GM19238 (cell line): ENCODE data around the gene NSUN6.
"Not testable (repeated sequence)": the region's sequence is repeated elsewhere in the genome, so short reads cannot be mapped to it uniquely, and the experiment has no call there.

Experiments
- DNase-seq: peaks from one replicate; pipeline ENCODE4 v3.0.0; 2011; ENCODE audit warnings: low spot score; ENCODE audit not compliant: insufficient read length

Gene NSUN6

DNA sequence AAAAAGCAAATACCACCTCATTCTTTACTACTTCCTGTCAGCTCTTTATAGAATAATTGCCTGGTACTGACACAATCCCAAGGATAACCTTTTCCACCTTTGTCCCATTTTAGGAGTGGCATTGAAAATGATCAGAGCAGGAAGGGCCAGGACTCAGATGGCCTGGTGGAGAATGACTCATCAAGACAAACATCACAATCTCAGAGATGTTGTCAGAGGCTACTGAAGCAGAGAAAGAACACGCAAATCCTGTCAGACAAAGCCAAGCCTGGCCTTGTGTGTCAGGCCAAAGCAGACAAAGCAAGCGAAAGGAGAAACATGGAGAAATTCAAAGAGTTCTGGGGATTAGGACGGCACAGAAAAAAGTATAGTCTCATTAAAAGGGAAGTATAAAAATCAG is 40.9 kb downstream of the NSUN6 start:
- DNase-seq = no peak

- no peak for DNase-seq
Observed at GRCh38 chr10:18608596-18608995, 42.8 kb downstream of the NSUN6 start.

- DNase-seq = no peak
Observed at GRCh38 chr10:18607503-18608378, 43.6 kb downstream of the NSUN6 start.

GRCh38 chr10:18606051-18606695 is 45.2 kb downstream of the NSUN6 start:
- DNase-seq = no peak

- no peak for DNase-seq
Observed at GRCh38 chr10:18601321-18601720, 50.1 kb downstream of the NSUN6 start.

GRCh38 chr10:18599392-18599791 is 52.0 kb downstream of the NSUN6 start:
- no peak for DNase-seq

GRCh38 chr10:18594574-18595156 is 56.7 kb downstream of the NSUN6 start:
- DNase-seq = no peak

DNA sequence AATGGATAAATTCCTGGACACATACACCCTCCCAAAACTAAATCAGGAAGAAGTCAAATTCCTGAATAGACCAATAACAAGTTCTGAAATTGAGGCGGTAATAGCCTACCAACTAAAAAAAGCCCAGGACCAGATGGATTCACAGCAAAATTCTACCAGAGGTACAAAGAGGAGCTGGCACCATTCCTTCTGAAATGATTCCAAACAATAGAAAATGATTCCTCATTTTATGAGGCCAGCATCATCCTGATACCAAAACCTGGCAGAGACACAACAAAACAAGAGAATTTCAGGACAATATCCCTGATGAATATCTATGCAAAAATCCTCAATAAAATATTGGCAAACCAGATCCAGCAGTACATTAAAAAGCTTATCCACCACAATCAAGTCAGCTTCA is 60.2 kb downstream of the NSUN6 start:
- not testable (repeated sequence) for DNase-seq

DNA sequence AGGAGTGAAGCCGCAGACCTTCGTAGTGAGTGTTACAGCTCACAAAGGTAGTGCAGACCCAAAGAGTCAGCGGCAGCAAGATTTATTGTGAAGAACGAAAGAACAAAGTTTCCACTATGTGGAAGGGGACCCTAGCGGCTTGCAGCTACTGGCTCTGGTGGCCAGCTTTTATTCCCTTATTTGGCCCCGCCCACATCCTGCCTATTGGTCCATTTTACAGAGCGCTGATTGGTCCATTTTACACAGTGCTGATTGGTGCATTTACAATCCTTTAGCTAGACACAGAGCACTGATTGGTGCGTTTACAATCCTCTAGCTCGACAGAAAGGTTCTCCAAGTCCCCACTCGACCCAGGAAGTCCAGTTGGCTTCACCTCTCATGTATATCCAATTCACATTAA is 64.8 kb downstream of the NSUN6 start:
- not testable (repeated sequence) for DNase-seq

DNA sequence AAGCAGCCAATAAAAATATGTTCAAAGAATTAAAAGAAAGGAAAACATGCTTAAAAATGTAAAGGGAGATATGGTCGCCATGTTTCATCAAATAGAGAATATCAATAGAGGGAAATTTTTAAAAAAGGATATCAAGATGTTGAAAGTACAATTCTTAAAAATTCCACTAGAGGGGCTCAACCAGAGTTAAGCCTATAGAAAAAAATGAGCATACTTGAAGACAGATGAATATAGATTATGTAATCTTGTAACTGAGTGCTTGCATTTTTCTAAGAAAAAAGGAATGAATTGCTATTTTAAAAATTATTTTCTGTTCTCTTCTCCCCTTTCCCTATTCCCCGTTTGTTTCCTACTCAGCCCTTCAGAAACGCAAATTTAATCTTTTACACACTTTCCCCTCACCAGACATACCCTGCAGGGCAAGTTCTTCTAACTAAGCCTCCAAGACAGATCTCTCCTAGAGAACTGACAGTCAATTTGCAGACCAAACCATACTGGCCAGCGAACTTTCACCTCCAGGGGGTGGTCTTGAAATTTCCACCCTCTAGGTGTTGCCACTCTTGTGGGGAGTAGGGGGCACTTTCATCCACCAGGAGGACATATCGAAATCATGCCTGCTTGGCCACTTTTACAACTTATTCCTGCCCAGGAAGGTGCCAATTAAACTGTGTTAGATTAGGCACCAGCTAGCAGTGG is 67.7 kb downstream of the NSUN6 start:
- DNase-seq = no peak

DNA sequence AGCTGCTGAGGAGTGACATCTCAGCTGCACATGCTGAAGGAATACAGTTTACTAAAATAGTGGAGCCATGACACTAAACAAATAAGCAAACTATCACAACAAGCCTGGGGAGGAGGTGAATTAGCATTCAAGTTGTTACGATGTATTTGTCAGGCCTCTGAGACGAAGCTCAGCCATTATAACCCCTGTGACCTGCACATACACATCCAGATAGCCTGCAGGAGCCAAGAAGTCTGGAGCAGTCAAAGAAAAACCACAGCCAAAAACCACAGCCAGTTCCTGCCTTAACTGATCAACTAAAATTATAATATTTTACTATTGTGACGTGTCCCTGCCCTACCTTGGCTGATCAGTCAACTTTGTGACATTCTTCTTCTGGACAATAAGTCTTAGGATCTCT is 68.6 kb downstream of the NSUN6 start:
- no peak for DNase-seq

DNA sequence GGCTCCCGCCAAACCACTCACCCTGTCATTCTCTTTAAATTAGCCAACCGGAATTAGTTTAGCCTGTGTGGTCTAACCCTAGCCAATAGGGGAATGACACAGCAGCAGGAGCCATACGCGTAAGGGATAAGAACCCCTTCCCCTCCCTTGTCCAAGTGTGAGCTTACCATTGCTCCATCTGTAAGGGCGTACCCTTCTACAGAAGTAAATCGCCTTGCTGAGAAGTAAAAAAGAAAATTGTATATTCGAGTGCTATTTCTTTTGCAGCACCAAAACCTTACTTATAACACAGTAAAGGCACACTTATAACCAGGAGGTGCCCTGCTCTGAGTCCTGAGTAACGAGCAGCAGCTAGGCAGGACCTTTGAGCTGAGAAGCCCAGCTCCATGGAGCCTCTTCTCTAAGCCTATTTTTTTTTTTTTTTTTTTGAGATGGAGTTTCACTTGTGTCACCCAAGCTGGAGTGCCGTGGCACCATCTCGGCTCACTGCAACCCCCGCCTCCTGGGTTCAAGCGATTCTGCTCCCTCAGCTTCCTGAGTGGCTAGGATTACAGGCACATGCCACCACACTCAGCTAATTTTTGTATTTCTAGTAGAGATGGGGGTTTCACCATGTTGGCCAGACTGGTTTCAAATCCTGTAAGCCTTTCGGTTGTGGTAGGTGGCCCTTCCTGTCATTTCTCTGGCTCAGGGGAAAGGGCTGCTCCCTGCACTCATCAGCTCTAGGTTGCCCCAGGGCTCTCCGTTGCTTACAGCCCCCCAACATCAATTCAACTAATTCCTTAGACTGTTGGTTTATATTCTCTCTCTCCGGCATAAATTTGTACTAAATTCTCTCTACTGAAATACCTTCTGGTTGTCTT is 73.3 kb downstream of the NSUN6 start:
- DNase-seq = no peak

DNA sequence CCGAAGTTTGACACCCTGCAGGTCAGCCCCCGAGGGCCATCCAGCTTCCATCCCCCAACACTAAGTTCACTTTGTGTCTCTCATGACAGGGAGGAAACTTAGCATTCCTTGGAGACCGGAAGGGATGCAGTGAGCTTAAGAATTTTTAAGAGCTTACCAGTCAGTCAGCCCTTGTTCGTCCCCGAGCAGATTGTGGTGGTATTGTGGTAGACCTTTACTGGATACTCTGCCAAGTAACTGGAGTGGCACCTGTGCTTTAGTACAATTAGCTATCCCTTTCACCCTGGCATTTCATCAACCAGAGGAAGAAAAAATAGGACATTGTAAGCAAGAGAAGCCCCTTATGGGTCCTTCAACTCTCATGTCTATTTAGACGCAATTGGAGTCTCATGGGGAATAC is 74.8 kb downstream of the NSUN6 start:
- DNase-seq = no peak

DNA sequence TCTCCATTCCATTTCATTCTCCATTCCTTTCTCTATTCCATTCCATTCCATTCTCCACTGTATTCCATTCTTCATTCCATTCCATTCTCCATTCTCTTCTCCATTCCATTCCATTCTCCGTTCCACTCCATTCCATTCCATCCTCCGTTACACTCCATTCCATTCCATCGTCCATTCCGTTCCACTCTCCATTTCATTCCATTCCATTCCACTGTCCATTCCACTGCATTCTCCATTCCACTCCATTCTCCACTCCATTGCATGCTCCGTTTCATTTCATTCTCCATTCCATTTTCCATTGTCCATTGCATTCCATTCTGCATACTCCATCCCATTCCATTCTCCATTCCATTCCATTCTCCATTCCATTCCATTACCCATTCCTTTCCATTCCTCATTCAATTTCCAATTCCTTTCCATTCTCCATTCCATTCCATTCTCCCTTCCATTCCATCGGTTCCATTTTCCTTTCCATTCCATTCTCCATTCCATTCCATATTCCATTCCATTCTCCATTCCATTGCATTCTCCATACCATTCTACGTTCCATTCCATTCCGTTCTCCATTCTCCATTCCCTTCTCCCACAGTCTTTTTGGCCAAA is 78.3 kb downstream of the NSUN6 start:
- DNase-seq = no peak

GRCh38 chr10:18571780-18572179 is 79.6 kb downstream of the NSUN6 start:
- DNase-seq = no peak

DNA sequence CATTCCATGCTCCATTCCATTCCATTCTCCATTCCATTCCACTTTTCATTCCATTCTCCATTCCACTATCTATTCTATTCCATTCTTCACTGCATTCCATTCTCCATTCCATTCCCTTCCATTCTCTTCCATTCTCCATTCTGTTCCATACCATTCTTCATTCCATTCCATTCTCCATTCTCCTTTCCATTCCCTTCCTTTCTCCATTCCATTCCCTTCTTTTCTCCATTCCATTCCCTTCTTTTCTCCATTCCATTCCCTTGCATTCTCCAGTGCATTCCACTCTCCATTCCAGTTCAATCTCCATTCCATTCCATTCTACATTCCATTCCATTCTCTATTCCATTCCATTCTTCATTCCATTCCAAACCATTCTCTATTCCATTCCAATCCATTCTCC is 80.3 kb downstream of the NSUN6 start:
- no peak for DNase-seq

DNA sequence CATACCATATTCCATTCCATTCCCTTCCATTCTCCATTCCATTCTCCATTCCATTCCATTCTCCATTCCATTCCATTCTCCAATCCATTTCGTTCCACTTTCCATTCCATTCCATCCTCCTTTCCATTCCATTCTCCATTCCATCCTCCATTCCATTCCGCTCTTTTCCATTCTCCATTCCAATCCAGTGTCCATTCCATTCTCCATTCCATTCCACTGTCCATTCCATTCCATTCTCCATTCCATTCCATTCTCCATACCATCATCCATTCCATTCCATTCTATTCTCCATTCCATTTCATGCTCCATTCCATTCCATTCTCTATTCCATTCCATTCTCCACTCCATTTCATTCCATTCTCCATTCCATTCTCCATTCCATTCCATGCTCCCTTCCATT is 81.0 kb downstream of the NSUN6 start:
- not testable (repeated sequence) for DNase-seq

DNA sequence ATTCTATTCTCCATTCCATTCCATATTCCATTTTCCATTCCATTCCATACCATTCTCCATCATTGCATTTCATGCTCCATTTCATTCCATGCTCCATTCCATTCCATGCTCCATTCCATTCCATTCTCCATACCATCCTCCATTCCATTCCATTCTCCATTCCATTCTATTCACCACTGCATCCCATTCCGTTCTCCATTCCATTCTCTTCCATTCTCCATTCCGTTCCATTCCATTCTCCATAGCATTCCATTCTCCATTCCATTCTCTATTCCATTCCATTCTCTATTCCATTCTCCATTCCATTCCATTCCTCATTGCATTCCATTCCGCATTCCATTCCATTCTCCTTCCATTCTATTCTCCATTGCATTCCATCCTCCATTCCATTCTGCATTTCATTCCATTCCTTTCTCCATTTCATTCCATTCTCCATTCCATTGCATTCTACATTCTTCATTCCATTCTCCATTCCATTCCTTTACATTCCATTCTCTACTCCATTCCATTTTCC is 84.0 kb downstream of the NSUN6 start:
- DNase-seq = no peak

DNA sequence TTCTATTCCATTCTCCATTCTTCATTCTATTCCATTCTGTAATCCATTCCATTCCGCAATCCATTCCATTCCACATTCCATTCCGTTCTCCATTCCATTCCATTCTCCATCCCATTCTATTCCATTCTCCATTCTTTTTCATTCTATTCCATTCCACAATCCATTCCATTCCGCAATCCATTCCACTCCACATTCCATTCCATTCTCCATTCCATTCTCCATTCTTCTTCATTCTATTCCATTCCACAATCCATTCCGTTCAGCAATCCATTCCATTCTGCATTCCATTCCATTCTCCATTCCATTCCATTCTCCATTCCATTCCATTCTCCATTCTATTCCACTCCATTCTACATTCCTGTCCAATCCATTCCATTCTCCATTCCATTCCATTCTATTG is 85.2 kb downstream of the NSUN6 start:
- no peak for DNase-seq

DNA sequence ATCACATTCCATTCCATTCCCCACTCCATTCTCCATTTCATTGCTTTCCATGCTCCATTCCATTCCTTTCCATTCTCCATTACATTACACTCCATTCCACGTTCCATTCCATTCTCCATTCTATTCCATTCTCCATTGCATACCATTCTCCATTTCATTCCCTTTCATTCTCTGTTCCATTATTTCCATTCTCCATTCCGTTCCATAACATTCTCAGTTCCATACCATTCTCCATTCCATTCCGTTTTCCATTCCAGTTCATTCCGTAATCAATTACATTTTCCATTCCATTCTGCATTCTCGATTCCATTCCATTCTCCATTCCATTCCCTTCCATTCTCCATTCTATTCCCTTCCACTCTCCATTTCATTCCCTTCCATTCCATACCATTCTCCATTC is 86.4 kb downstream of the NSUN6 start:
- no peak for DNase-seq
